Measurements from ENCODE around the gene TMPRSS4.
A peak's percentile ranks its signal among the peaks of the same experiment; 100 is the strongest.

The TMPRSS4 gene, protein sequence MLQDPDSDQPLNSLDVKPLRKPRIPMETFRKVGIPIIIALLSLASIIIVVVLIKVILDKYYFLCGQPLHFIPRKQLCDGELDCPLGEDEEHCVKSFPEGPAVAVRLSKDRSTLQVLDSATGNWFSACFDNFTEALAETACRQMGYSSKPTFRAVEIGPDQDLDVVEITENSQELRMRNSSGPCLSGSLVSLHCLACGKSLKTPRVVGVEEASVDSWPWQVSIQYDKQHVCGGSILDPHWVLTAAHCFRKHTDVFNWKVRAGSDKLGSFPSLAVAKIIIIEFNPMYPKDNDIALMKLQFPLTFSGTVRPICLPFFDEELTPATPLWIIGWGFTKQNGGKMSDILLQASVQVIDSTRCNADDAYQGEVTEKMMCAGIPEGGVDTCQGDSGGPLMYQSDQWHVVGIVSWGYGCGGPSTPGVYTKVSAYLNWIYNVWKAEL

DNA sequence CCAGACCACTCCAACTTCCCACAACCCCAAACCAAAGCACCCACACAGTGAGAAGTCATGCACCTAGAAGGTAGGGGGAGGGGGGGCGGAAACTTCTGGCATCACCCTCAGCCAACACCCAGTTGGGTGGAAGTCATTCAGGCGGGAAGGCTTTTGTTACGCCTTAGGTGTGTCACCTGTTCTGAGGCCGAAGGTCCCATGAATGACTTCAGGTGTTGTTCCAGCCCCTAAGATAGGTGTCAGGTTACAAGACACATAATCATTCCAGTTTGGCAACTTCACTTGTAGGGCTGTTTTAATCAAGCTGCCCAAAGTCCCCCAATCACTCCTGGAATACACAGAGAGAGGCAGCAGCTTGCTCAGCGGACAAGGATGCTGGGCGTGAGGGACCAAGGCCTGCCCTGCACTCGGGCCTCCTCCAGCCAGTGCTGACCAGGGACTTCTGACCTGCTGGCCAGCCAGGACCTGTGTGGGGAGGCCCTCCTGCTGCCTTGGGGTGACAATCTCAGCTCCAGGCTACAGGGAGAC lies at the start of gene TMPRSS4:
Gene TMPRSS4, plus strand, starts transcription at position 325 of the 528 bp plus-strand sequence. CDS start 225 bp downstream, outside the sequence.
- DNase-seq: no peak

DNA sequence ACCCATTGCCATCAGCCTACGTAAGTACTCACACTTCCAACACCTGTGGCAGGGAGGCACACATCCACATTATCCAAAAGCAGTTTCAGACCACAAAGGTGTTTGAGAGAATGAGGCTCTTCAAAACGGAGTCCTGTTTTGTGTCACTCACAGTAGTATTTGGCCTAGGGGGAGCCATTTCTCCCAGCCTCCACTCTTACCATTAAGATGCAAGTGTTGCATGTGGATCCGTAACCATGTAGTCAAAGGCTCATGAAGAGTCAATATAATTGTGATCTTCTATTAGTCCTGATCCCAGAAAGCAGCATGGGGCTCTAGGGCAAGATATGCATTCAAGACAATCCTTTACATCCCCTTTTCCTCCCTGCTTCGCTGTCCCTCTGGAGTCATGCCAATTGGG lies 49.2 kb upstream of the TMPRSS4 start:
- DNase-seq: no peak

DNA sequence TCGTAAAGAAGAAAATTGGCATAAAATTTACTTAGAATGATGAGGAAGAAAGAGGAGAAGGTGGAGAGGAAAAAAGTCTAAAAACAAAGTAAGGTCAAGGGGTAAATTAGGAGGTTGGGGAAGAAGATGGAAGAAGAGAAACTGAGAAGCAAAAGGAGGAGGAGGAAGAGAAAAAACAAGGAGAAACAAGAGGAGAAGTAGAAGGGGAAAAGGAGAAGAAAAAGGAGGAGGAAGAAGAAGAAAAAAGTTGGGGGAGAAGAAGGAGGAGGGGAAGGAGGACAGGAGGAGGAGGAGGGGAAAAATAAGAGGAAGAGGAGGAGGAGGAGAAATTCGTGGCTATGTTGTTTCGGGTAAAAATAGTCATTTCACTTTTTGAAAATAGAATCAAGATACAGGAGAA lies 48.3 kb upstream of the TMPRSS4 start:
- no peak for DNase-seq

DNA sequence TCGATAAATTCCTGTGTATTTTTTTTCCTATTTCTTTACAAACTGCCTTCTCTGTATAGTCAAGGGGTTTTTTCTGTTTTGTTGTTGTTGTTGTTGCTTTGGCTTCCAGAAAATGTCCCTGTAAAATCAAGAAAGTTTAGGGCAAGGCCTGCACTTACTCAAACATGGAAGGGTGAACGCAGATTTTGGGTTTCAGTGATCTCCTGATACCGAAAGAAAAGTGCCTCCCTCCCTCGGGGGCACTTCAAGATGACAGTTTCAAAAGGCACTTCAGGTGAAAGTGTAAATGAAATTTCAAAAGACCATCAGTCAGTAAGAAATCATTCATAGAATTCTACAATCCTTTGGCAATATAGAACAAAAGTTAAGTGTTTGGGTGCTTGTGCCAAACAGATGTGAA lies 43.4 kb upstream of the TMPRSS4 start:
- no peak for DNase-seq

DNA sequence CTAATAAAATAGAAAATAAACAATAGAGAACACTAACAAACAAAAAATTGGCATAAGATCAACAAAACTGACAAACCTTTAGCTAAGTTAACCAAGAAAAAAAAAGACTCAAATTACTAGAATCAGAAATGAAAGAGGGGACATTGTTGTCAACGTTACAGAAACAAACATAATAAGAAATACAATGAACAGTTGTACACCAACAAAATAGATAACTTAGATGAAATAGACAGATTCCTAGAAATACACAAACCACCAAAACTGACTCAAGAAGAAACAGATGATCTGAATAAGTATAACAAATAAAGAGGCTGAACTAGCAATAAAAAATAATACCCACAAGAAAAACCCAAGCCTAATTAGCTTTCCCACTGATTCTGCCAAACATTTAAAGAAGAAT lies 34.7 kb upstream of the TMPRSS4 start:
- no peak for DNase-seq

DNA sequence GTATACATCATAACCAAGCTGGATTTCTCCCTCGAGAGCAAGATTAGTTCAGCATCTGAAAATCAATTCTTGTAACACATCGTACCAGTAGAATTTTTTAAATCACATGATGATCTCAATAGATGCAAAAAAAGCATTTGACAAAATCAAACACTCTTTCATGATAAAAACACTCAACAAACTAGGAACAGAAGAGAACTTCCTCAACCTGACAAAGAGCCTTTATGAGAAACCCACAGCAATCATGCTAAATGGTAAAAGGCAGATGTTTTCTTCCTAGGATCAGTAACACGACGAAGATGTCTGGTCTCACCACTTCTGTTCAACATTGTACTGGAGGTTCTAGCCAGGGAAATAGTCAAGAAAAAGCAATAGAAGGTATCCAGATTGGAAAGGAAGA lies 34.1 kb upstream of the TMPRSS4 start:
- no peak for DNase-seq

DNA sequence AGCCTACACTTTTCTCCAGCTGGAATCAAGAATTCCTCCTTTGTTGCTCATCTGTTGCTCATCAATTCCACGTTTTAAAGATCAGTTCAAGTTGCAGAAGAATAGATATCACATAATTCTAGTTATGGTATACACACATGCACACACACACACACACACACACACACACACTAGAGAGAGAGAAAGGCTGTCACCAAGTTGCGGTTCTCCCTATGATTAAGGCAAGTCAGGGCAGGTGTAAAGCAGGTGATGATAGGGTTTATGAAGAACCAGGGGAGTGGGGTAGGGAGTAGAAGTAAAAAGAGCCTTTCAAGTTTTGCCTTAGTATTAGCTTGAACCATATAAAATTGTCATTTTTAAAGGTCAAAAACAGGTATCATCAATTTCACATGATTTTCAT lies 31.7 kb upstream of the TMPRSS4 start:
- DNase-seq: no peak

DNA sequence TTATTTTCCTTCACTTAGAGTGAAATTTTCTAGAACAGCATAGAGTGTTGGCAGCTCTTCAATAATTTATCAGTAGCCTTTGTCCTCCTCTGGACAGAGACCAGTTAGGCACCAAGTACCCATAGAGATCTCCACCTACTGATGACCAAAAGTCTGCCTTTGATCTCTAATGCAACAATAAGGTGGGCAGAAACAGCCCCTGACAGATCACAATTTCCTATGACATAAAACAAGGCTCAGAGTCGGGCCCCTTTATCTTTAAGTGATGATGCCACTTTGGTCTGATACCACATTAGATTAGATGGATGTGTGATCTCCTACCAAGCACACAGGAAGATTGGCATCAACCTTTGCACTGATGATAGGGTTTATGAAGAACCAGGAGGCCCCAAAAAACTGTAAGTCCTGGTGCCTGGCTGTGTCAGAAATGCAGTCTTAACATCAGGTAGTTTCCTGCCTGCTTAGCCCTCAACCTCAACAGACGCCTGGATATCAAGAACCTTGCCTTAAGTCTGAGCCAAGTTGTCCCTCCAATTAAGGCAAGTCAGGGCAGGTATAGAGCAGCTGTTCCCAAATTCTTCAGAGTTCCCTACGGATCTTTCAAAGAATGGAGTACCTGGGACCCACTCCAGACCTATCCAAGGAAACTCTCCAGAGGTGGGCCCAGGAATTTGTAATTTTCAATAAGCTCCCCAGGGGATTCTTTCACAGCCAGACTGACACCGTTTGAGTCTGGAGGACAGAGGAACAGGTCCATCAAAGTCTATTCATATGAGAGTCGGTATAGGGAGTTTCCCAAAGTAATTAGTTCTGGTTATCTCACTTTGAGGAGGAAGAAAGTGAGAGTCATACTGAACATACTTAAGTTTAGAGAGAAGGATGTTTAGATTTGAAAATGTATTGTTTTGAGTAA lies 30.6 kb upstream of the TMPRSS4 start:
- peak; percentile 36 for DNase-seq

DNA sequence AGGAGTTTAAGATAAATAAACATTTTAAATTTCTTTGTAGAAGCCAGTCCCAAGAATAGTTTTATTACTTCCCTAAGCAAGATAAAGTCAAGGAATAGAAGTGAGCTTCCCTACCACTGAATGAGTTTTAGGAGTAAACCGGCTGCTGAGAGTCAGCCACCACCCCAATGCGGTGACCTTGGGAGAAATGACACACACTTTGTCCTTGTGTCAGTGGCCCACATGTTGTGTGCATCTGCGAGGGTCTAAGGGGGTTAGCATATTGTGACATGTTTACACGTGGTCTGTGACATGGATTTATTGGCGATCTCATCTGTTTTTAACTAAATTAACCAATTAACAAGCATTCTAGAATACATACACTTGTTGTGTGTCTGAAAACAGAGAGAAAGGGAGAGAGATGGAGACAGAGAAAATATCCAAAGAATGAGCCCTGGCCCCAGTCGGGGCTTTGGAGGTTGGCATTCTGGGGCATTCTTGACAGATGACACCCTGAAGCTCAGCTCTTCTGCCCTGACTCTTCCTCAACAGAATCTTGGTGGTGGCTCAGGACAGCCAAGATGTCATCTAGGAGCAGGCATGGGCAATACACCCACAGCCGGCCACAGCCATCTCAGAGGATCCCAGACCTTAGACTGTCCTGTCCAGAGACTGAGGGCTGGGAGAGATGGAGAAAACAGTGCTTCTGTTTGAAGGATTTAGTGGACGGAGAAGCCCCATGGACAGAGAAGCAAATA lies 29.7 kb upstream of the TMPRSS4 start:
- peak; percentile 25 for DNase-seq

DNA sequence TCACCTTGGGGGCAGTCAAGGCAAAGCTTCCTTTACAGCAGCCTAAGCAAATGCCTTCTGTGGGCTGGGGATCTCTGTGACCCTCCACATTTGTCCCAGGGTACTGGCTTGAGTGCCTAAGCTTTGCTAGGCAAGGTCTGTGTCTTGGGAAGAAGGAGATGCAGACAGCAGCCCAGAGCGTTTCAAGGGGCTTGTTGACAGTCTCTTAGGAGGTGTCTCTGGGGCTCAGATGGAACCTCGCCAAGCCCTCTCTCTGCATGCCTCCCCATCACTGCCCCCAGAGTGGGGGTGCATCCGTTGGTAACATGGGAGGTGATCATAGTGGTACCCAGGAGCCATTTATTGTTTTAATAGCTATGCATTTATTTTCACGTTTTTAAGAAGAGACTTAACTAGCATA lies 29.1 kb upstream of the TMPRSS4 start:
- DNase-seq: no peak

DNA sequence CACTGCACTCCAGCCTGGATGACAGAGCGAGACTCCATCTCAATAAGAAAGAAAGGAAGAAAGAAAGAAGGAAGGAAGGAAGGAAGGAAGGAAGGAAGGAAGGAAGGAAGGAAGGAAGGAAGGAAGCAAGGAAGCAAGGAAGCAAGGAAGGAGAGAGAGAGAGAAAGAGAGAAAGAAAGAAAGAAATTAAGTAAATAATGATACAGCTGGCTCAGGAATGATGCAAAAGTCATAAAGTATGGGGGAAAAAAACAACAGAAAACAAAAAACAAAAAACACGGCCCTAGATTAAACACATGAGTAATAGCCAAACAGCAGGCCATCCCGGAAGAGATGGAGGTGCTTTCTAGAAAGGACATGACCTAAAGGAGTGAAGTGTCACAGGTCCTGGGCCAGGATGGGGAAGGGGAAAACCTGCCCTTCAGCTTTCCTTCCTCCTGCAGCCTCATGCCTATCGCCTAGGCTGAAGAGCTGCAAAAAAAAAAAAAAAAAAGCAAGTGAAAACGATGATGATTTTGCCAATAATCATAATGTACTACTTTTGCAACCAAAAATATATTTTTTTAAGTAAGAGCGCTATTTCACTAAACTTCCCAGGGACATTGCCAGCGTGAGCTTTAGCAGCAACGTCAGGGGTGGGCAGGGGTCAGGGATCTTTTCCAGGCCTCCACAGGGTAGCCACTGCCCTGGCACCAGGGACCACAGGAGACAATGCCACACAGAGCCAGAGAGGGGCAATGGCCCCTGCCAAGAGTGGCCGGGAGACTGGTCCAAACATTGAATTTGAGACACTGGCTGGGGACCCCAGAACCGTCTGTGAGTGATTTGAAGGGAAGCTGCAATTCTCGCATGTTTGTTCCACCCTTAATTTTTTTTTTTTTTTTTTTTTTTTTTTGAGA lies 28.2 kb upstream of the TMPRSS4 start:
- DNase-seq: no peak

DNA sequence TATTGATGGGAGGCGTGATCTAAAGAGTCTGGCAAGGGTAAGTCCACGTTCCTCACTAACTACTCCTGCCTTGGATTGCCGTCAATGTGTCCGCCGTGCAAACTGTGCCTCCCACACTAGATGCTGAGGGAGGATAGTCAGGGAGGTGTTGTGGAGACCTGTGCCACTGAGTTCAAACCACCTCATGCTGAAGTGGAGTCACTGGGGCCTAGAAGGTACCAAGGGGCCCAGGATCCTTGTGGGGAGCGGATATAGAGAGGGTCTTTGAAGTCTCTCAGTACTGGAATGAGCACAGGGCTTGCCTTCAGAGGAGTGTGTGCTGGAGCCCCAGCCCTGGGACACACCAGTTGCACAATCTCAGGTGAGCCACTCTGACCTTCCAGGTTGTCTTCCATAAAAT lies 27.1 kb upstream of the TMPRSS4 start:
- no peak for DNase-seq

DNA sequence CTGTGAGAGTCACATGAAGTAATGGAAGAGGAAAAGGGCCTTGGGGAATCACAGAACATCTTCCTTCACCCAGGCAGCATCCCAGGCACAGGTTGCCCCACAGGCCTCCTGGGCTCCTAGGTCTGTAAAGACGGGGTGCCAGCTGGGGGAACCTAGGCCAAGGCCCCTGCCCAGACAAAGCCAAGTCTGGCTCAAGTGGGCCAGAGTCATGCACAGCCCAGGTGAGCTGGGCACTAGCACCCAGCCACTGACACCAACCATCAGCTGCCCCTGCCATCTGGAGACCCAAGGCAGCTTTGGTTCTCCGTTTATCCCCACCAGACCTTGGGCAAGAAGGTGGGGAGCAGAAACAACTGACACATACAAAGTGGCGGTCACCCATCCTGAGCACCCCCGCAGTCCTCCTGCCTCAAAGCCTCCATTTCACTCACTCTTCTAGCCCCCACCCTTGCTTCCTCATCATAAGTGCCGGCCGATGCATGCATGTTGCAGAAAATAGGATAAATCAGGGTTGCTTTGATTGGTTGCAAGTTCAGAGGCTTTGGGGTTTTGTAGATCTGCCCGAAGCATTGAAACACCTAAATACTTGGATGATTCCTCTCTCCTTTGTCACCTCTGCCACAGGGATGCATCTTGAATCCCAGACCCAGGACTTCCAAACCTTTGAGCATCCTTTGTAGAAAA lies 26.5 kb upstream of the TMPRSS4 start:
- no peak for DNase-seq

DNA sequence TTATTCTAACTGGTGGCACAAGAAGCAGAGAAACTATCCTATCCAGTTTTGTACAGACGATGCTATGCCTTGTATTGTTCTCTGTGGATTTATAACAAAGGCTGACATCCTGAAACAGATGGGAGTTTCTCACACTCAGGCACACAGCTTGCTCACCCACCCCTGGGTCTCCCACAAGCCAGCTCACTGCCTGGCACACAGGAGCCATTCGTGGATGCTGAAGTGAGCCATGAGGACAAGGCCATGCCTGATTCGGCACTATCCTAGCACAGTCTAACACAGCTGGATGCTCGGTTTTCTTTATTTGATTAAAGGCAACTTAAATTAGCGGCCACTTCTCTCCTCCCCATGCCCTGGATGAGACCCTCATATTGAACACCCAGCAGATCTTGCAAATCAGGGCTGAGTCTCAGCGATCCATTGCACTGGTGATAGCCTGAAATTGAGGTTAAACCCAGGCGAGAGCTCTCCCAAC lies 25.7 kb upstream of the TMPRSS4 start:
- DNase-seq: no peak

DNA sequence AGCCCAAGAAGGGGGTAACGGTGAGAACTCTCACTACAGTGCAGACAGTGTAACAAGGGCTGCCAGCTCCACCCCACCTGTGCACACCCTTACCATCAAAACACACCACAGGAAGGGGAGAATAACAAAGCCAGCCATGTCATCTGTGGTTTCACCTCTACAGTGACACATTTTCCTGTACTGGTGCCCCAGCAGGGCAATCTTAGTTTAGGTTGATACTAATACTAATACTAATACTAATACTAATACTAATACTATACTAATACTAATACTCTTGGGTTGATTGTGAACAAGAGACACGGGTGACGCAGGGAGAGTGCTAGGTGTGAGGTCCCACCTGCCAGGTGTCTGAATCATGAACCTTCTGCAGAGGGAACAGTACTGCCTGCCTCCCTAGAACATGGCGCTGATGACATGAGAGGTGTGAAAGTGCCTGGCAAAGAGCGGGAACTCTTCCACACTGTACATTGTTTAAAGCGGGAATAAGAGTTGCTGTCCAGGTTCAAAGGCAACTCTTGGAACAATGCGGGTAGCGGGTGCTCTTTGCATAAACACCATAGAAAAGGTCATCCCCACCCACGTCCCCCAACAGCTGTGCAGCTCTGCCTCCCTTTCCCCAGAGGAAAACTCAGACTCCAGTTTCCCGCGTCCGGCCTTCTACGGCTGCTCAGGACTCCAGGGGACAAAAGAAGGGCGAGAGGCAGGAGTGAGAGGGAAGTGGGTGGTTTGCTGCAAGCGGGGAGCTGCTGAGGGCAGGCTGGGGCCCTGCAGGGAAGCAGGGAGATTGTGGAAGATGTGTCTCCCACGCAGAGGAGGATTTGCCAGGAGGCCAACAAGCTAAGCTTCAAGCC lies 25.0 kb upstream of the TMPRSS4 start:
- DNase-seq: peak; percentile 69

DNA sequence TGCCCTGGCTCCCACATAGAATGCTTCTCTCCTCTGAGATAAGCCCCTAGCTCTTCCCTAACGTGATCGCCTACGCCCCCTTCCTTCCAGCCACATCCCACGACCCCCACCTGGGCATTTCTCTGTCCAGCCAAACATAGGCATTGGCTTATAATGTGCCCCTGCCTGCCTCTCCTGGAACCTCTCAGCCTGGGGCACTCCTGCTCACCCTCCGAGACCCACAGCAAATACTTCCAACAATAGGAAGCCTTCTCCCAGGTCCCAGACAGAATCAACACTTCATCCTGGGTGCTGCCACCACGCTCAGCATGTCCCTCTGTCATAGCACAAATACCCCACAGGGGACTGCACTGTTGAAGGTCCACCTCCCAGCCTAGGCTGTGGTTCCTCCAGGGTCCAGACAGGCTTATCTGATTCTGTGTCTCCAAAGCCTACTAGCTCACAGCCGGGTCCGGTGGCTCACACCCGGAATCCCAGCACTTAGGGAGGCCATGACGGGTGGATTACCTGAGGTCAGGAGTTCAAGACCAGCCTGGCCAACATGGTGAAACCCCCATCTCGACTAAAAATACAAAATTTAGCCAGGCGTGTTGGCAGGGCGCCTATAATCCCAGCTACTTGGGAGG lies 24.2 kb upstream of the TMPRSS4 start:
- no peak for DNase-seq

DNA sequence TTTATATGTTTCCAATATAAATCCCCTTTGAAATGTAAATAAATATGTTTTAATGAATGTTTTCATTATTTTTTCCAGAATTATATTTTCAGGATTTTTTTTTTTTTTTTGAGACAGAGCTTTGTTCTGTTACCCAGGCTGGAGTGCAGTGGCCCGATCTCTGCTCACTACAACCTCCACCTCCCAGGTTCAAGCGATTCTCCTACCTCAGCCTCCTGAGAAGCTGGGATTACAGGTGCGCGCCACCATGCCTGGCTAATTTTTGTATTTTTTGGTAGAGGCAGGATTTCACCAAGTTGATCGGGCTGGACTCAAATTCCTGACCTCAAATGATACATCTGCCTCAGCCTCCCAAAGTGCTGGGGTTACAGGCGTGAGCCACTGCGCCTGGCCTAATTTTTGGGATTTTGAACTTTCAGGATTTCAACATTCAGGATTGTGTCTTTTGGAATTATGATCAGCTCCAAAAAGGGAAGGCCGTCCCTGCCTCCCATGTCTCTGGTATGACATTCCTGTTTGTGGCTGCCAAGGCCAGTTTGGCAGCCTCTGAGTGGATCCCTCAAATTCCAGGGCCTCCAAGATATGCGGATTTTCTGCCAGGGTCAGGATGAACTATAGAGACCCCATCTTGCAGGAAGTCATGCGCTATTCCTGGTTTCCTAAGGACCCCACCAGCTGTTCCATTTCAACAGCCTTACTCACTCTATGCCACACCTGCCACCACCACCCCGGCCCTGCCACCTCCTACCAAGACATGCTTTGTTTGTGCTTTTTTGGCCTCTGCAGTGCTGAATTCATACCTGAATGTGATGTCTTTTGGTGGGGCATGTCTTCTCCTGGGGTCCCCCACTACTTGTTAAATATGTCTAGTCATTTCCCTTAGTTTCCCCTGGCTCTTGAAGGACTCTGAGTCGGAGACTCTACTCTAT lies 21.9 kb upstream of the TMPRSS4 start:
- no peak for DNase-seq

DNA sequence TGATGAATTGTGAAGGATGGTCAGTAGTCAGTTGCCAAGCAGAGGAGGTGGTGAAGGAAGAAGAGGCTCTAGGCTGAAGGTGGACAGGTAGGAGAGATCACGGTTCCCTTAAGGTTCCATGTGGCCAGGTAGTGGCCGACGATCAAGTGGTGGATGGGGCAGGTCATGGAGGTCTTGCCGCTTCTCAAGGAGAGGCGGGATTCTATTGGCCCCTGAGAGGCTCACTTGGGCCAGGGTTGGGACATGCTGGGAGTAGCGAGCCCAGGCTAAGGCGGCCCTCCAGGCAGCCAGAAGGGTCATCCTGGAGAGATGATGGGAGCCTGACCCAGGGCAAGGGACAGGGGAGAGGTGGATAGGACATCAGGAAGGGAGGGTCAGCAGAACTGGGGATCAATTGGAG lies 20.9 kb upstream of the TMPRSS4 start:
- no peak for DNase-seq

DNA sequence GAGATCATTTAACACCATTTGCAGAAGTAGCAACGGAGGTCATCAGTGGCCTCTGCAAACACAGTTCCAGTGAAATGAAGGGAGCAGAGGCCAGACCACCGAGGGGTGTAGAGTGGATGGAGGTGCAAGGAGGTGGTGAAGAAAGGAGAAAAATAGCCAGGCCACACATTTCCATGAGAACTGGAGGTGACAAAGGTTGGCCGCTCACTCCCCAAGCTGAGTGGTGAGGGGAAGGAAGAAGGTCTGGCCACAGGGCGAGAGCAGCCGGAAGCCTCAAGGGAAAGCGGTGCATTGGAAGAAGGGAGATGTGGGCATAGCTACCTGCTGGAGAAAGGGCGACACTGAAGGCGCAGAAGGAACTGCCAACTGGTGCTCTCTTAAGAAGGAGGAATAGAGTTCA lies 20.1 kb upstream of the TMPRSS4 start:
- DNase-seq: no peak
